PFSK-1 (cell line): ENCODE data around the gene CHST9.

ENCODE experiments used
- FOXP2 ChIP-seq: optimal IDR thresholded peaks from 2 replicates; pipeline ENCODE3; 2011; ENCODE audit warnings: borderline replicate concordance, control low read depth, inconsistent platforms; ENCODE audit not compliant: insufficient read depth; ENCODE audit errors: extremely low read length, extremely low read depth
- POLR2AphosphoS5 ChIP-seq: IDR thresholded peaks from 2 replicates; pipeline ENCODE4 v1.6.1; 2012; ENCODE audit warnings: low read depth, mild to moderate bottlenecking, control low read depth, low read length, moderate library complexity
- REST ChIP-seq, 2 experiments: IDR thresholded peaks; 2 replicates each; pipeline versions ENCODE4 v1.6.1 to v1.8.0; 2011 to 2012; ENCODE audit warnings: low read depth in 2 of 2, low read length in 2 of 2, control low read depth in 1 of 2, inconsistent platforms in 1 of 2, mild to moderate bottlenecking in 1 of 2, moderate library complexity in 1 of 2; ENCODE audit not compliant: insufficient read depth in 1 of 2
- SIN3A ChIP-seq: IDR thresholded peaks from 2 replicates; pipeline ENCODE4 v1.6.1; 2012; ENCODE audit warnings: mild to moderate bottlenecking, low read length, moderate library complexity, borderline replicate concordance; ENCODE audit not compliant: insufficient read depth
- TAF1 ChIP-seq: IDR thresholded peaks from 2 replicates; pipeline ENCODE4 v1.6.1; 2012; ENCODE audit warnings: low read length, control low read depth, borderline replicate concordance; ENCODE audit not compliant: insufficient read depth

The CHST9 gene

GRCh38 chr18:27114842-27115241 is 70.3 kb downstream of the CHST9 start:
- TF ChIP-seq SIN3A (no peak), TAF1 (no peak), FOXP2 (no peak), REST (IDR thresholded peaks at IDR 0.05; ENCODE audit: insufficient read depth in 1 of 2, low read depth in 2 of 2, low read length in 2 of 2) (no peak)

GRCh38 chr18:27113358-27113757 is 71.8 kb downstream of the CHST9 start:
- no peak for TF ChIP-seq SIN3A
- TF ChIP-seq REST (IDR thresholded peaks at IDR 0.05; ENCODE audit: insufficient read depth in 1 of 2, low read depth in 2 of 2, low read length in 2 of 2): no peak
- no peak for TF ChIP-seq POLR2AphosphoS5
- TF ChIP-seq FOXP2: no peak
- TF ChIP-seq TAF1: no peak

- no peak for TF ChIP-seq SIN3A
- TF ChIP-seq REST (IDR thresholded peaks at IDR 0.05; ENCODE audit: insufficient read depth in 1 of 2, low read depth in 2 of 2, low read length in 2 of 2): no peak
- no peak for TF ChIP-seq POLR2AphosphoS5
- TF ChIP-seq TAF1: no peak
- TF ChIP-seq FOXP2: no peak
These were observed 74.8 kb downstream of the CHST9 start for GRCh38 chr18:27110319-27110718.

- TF ChIP-seq POLR2AphosphoS5 (no peak), FOXP2 (no peak), SIN3A (no peak), REST (IDR thresholded peaks at IDR 0.05; ENCODE audit: insufficient read depth in 1 of 2, low read depth in 2 of 2, low read length in 2 of 2) (no peak), TAF1 (no peak)
These were observed 75.7 kb downstream of the CHST9 start for GRCh38 chr18:27109451-27109850.

- TF ChIP-seq SIN3A (no peak), TAF1 (no peak), POLR2AphosphoS5 (no peak), REST (IDR thresholded peaks at IDR 0.05; ENCODE audit: insufficient read depth in 1 of 2, low read depth in 2 of 2, low read length in 2 of 2) (no peak)
These were observed 76.3 kb downstream of the CHST9 start for GRCh38 chr18:27108842-27109241.
